ENCODE results near the gene EDNRA.

Gene EDNRA

DNA sequence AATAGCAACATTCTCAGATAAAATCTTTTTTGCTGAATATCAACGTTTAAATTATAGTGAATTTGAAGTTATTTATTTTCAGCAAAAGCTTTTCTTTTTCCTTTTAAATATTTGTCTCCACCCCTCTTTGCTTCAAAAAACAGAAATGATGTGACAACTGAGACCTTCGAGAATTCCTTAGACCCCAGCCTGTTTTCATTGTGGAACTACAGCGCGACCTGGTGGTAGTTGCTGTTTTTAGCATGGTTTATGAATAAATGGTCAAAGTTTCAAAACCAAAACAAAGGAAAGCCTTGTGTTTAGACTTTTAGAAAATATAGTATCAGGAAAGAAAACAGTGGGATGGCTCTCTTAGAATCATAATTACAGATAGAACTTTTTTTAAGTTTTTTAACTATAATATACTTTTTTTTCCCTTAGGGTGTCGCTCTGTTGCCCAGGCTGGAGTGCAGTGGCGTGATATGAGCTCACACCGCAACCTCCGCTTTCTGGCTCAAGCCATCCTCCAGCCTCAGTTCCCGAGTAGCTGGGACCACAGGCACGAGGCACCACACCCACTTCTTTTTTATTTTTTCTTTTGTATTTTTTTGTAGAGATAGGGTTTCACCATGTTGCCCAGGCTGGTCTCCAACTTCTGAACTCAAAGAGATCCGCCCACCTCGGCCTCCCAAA is 109.5 kb downstream of the EDNRA start:
- peak in 2 of 4 experiments; percentile 0 to 2 for DNase-seq

DNA sequence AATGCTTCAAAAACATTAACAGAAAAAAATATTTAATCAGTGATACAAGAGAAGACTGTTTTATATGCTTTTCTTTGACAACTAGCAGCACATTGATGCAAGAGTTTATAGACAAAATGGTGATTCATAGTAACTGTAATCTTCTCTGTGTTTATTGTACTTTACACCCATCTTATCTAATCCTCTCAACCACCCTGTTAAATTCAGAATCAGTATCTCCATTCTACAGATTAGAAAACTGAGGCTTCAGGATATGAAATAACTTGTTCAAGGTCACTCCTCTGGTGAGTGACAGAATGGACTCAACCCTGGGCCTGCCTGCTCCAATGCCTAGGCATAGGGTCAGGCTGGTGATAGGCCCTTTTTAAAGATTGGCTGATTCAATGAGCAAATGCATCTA is 110.2 kb downstream of the EDNRA start:
- DNase-seq: no peak

DNA sequence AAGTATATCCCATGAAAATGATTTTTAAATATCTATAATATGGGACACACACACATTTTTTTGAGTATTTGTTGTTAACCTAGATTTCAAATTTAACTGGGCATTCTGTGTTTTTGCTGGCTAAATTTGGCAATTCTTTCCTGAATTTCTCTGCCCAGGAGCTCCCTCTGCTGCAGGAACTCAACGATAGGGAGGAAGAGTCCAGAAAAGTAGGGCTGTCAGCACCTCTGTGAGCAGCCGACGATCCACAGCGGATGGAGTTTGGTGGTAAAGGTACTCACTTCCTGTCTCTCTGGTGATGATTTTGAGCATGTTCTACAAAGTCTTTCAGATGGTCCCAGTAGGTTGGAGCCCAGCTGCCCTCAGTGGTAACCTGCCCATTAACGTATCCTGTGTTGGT is 113.2 kb downstream of the EDNRA start:
- no peak for DNase-seq

Measured in activated CD4-positive, CD25-positive, alpha-beta regulatory T cell (primary cell).